Left lobe of liver (tissue), 2 donors: ENCODE data around the gene JMJD1C. TPM values are rescaled to one million over a fixed set of nuclear protein-coding genes. Genes with fewer than 3 reads are reported as not detected.
A peak's percentile ranks its signal among the peaks of the same experiment; 100 is the strongest.

ENCODE experiments used
- ATAC-seq: fragments of 200-7000 bp; cut with Tn5 transposase; one replicate; pipeline ENCODE4 v1.9.1; 2020; ENCODE audit warnings: mild to moderate bottlenecking, moderate library complexity
- DNase-seq: peaks from one replicate; pipeline ENCODE4 v3.0.0-alpha.2; 2020; ENCODE audit warnings: low spot score
- total RNA-seq: library from RNA; stranded (reverse); gene quantifications from one replicate; pipeline ENCODE4 v1.2.1, GENCODE V29; 2021
- donor health status: DM: no; HTN: no; CAD: no; lungs with moderate emphysema.
- donor health status: DM: no; HTN: yes; CAD: no.

The JMJD1C gene
- total RNA-seq, 1 donor from 2014 or later: 32.0 TPM

DNA sequence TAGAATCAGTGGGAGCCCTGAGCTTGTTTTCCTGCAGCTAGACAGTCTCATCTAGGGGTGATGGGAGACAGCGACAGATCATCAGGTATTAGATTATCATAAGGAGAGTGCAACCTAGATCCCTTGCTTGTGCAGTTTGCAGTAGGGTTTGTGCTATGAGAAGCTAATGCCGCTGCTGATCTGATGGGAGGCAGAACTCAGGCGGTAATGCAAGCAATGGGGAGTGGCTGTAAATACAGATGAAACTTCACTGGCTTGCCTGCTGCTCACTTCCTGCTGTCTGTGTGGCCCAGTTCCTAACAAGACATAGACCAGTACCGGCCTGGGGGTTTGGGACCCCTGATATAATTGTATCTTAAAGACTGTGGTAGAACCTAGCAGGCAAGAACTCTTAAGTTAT is 315.0 kb downstream of the JMJD1C start:
- no peak for ATAC-seq
- DNase-seq: no peak

DNA sequence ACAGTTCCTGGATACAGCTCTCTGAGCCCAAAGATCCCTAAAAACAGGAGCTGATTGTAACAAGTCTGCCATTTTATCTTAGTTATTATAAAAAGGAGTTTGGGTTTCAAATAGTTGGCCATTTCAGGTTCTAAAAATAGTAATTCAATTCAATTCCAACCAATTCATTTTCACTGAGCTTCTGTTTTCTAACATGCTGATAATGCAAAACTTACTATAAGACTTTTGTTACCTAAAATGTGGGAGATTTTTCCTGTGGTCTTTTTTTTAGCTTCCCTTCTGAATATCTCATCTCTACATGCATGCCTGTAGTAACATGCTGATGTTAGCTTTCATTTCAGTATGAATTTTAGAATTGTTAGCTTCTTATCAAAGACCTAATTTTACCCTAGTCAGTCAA is 319.3 kb downstream of the JMJD1C start:
- DNase-seq (no peak), ATAC-seq (no peak)

DNA sequence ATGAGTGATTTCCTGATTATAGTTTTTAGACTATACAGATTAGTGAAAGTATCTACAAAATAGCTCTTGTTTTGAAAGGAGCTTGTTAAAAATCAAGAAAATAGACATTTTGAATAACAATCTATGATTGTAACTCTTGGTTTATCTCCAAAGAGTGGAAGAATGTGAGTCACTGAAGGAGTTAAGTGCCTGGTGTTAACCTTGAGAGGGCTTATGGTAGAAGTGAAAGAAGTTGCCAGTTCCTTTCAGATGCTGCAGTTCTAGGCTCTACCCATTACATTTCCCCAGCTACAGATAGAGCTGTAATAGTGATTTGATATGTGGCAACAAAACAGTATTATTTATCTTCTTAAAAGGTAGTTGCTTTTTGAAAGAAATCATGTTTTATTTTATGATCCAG is 320.0 kb downstream of the JMJD1C start:
- DNase-seq (no peak), ATAC-seq (no peak)

DNA sequence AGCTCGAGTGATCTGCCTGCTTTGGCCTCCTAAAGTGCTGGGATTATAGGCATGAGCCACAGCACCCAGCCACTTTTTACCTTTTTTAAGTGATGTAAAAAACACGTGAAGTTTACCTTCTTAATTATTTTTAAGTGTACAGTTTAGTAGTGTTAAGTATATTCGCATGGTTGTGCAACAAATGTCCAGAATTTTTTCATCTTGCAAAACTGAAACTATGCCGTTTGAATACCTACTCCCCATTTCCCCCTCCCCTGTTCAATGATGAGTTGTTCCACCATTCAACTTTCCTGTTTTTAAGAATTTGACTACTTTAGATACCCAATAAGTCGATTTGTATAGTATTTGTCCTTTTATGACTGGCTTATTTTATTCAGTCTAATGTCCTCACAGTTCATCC is 321.8 kb downstream of the JMJD1C start:
- DNase-seq: no peak
- no peak for ATAC-seq

DNA sequence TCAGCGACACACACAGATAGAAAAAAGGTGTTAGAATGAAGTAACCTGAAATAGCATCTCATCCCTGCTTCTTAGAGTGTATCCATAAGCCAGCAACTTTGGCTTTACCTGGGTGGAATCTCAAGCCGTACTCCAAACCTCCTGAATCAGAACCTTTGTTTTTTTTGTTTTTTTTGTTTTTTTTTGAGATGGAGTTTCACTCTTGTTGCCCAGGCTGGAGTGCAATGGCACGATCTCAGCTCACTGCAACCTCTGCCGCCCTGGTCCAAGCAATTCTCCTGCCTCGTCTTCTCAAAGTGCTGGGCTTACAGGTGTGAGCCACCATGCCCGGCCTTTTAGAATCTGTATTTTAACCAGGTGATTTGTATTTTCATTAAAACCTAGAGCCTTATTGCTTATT is 323.6 kb downstream of the JMJD1C start:
- no peak for DNase-seq

DNA sequence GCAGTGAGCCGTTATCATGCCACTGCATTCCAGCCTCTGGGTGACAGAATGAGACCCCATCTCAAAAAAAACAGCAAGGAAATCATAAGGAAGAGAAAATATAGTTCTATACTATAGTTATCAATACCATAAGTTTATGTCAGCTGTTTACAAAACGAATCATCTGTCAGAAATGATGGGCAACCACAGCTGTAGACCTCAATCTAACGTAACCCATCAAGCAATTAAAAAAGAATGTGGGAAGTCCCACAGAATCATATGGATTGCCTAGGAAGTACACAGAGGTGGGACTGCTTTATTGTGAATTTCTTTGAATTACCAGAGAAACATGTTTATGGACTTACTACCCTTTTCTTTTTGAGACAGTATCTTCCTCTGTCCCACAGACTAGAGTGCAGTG is 325.7 kb downstream of the JMJD1C start:
- no peak for ATAC-seq
- DNase-seq: no peak

More for the DNA sequence above, 323.6 kb downstream of the JMJD1C start:
- ATAC-seq: no peak

DNA sequence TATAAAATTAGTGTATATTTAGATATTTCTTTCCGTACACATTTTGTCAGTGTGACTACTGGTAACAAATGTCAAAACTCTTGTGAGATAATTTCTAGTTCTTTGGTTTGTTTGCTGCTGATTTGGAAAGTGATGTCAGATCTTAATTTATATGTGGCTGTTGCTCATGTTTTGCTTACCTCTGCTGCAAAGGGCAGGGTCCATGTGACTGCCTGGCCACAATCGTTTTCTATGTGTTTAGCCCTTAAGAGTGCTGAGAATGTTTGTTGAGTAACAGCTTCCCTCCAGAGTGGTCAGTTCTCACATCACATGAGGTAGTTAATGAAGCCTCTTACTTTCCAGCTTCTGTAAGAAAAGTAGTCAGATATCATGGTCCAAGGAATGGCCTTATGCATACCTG is 328.5 kb downstream of the JMJD1C start:
- ATAC-seq: no peak
- no peak for DNase-seq

DNA sequence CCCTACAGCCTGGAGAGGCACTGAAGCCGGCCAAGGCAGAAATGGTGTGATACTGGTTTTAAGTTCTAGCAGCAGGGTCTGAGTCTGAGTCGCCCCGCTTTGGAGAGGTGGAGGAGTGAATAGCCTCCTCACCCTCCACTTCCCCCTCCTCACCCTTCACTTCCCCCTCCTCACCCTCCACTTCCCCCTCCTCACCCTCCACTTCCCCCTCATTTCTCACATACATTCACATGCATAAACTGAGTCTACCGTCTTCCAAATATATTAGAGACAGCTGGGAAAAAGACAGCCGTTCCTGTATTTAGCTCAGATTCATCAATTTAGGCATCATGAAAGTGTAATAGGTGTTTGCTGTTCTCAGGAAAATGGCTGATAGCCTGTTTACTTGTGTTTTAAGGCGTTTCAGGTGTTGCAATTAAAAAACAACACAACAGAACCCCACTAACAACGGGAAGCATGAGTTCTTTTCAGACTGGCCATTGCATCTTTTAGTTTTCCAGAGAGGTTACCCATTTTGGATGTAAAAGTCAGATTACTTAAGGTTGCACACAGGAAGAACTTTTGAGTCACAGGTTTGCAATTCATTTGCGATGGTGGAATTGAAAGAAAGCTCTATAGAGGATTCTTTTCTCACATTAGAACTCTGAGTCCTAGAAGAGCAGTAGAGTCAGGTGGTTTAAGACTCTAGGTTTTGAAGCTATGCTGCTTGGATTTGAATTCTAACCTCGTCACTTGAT is 331.8 kb downstream of the JMJD1C start:
- ATAC-seq (no peak), DNase-seq (no peak)

DNA sequence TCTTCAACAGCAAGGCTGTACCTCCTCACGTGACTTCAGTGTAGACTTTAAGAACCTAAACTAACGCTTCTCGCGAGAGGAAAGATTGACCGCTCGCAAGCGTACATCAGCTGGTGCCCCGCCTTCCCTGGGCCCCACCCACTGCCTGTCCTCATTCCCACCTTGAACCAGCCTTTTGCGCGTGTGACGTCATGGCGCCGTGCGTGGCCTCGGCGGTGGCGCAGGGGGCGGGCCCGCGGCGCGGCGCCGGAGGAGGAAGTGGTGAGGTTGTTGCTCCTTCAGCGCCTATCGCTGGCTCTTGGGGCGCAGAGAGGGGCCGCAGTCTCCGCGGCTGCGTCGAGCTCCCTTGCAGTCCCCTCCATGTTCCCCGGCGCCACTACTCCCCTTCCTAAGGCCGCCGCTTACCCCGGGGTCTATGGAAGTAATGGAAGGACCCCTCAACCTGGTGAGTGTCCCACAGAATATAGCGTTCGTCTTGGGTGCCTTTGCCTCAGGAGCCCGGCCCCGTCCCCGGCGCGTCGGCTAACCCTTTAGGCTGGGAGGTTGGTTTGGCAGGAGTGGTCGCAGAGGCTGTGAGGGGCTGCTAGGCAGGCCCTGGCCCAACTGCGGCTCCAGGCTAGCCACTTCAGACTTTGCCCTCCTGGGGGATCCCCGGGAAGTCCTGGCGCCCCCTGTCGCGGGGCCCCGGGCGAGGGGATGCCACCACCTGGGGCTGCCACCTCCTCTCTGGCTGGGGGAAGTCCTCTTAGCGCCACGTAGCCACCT is 332.5 kb downstream of the JMJD1C start, which contains the start of gene NRBF2:
NRBF2 (plus strand) TSS at position 273 of the 765 bp plus-strand sequence; CDS start at position 416, 143 bp downstream.
- DNase-seq (peak; percentile 98), ATAC-seq (peak; percentile 97)

DNA sequence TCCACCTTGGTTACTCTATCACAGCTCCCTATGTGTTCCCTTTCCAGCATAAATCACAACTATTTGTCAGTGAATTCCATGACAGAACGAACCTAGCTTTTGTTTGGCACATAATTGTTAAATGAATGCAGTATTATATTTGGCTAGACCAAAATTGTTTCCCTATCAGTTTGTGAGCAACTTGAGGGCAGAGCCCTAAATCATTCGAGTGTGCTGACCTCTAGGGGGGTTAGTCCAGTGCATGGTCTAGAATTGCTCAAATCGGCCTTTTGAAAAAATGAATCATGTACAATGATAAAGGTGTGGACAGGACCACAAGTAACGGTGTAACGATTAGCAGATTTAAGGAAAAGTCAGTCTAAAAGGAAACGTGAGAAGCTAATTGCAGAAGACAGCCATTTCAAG is 333.1 kb downstream of the JMJD1C start:
- peak; percentile 42 for DNase-seq
- no peak for ATAC-seq

DNA sequence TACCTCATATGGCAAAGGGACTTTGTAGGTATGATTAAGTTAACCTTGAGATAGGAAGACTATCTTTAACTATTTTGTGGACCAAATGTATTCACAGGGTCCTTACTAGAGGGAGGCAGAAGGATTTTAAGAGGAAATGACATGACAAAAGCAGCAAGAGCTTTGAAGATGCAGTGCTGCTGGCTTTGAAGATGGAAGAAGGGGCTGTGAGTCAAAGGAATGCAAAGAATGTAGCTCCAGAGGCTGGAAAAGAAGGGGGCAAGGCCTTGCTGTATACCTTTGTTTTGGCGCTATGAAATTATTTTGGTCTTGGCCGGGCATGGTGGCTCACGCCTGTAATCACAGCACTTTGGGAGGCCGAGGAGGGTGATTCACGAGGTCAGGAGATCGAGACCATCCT is 335.9 kb downstream of the JMJD1C start:
- DNase-seq (no peak), ATAC-seq (no peak)

DNA sequence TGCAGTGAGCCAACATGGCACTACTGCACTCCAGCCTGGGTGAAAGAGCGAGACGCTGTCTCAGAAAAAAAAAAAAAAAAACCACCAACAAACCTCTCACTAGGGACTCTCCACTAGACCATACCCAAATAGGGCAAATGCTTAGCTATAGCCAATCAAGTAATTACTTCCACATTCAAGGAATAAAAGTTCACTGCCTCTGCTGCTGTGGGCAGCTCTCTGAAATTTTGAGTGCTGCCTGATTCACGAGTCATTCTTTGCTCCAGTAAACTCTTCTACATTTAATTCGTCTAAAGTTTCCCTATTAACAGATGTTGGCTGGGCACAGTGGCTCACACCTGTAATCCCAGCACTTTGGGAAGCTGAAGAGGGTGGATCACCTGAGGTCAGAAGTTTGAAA is 337.3 kb downstream of the JMJD1C start:
- DNase-seq (no peak), ATAC-seq (no peak)

DNA sequence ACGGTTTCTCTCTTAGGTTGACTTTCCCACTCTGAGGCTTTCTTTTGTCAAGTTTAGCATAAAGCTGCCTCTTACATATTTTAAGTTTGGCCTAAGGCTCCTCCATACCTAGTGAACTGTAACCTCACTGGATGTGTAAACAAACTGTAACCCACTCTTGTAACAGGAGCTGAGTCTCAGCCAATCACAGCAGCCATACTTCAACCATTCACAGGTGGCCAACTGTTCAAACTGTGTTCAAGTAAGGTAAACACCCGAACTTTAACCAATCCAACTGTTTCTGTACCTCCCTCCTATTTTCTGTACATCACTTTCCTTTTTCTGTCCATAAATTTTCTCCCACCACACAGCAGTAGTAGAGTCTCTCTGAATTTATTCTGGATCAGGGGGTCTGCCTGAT is 340.3 kb downstream of the JMJD1C start:
- ATAC-seq (no peak), DNase-seq (no peak)

DNA sequence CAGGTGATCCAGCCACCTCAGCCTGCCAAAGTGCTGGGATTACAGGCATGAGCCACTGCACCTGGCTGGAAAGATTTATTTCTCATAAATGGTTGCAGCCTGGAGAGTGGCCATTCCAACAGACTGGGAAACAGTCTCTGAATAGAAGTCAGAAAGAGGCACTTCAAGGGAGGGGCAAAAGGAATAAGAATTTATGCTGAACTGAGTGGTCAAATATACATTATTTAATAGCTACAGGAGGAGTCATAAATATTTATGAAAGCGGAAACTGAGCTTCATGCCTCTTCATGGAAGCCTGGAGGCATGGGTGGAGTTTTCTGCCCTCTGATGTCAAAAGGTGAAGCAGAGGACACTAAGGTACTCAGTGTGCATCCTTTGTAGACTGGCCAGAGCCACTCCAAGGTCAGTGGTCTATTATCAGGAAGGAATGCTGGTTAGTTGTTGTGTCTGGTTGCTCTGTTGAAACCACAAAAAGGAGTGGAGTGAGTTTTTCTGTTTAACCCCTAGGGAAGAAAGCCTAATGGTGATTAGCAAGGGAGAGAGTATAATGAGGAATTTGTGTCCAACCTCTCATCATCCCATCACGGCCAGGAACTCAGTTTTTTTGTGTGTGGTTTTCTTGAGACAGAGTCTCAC is 341.9 kb downstream of the JMJD1C start:
- DNase-seq (no peak), ATAC-seq (no peak)

DNA sequence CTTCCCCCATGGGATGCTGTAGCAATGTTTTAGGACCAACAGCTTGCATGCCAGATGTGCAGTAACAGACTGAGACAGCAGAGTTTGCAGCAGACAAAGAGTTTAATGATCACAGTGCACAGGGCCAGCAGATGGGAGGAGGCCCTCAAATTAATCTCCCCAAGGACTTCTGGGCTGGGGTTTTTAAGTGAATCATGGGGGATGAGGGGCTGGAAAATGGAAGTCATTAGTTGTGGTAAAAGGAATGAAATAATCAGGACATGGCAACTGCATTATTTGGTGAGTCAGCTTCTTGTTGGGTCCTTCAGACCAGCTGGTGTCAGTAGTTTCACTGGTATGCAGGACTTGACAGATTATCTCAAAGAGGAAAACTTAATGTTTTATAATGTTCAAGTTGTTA is 345.2 kb downstream of the JMJD1C start:
- ATAC-seq (no peak), DNase-seq (peak; percentile 26)

DNA sequence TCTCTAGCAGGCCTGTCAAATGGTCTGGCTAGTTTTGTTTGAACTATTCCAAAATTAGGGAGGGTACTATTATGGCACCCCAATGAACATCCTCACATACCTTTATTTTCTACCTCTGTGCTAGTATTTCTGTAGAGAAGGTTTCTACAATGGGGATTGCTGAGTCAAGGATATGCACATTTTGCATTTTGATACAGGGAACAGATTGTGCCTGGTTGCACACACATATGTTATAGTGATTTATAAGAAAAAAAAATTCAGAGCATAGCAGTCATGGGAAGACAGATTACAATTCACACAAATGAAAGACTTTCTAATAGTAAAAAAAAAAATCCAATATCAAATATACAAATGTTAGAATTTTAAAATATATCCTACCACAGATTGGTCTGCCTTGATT is 346.7 kb downstream of the JMJD1C start:
- no peak for ATAC-seq
- DNase-seq: no peak

Other genes with a start within 250 kb of the JMJD1C start
- 23.7 TPM for gene REEP3, start 55.4 kb upstream of the JMJD1C start, total RNA-seq